22Rv1 (cell line): ENCODE data around the gene RINT1.

Source experiments
- CTCF ChIP-seq: fragments of 450-650 bp; IDR thresholded peaks from 2 replicates; pipeline ENCODE4 v1.5.1; 2017; ENCODE audit warnings: mild to moderate bottlenecking
- ZFX ChIP-seq: fragments of 450-650 bp; IDR thresholded peaks from 2 replicates; pipeline ENCODE4 v1.6.1; 2017; ENCODE audit warnings: antibody characterized with exemption, borderline replicate concordance

DNA sequence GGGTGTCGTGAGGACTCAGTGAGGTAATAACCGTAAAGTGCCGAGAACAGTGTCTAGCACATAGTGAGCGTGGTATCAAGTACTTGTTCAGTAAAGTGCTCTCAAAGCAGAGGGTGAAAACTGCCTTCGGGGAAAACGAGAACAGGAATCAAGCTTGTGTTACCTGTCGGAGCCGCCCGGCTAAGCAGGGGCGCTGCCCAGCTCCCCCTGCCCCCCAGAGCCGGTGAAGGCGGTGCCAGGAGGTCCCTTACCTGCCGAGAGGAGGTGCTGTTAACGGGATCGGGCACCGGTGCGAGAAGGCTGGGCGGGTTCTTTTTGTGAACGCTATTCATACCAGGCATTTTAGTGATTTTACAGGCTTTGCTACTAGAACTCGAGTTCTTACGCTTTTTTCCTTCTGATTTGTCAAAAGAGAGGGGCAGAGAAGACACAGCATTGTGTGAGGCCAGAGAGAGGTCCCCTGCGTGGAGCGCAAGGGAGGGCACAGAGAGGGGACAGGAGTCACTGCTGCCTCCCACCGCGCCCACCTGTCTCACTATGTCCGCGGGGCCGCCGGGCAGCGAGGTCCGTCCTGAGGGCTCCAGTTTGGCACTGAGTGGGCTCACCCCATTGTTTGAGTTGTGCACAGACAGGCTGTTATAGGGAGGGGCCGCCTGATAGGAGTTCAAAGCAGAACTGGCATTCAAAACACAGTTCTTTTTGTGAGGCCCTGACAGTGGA lies 81.8 kb downstream of the RINT1 start:
- TF ChIP-seq CTCF (no peak), ZFX (no peak)
